Measurements from ENCODE around the gene TTC21A.

GRCh38 chr3:39177708-39178332 is 70.3 kb downstream of the TTC21A start:
- TF ChIP-seq CTCF (IDR thresholded peaks at IDR 0.05; ENCODE audit: borderline replicate concordance, extremely low read depth, low read length, poor library complexity, severe bottlenecking) (no peak), EZH2 (IDR thresholded peaks at IDR 0.05; ENCODE audit: borderline replicate concordance, low read depth, low read length, severe bottlenecking) (no peak)
